HepG2 (cell line): Measurements from ENCODE around the gene ZNF282. TPM values are rescaled to one million over a fixed set of nuclear protein-coding genes. Genes with fewer than 3 reads are reported as not detected.

ENCODE experiments used
- DMTF1 ChIP-seq: sonication (generic); formaldehyde crosslinking; IDR thresholded peaks from 2 replicates; pipeline ENCODE4 v1.4.0; 2020; ENCODE audit warnings: mild to moderate bottlenecking, missing genetic modification reagents
- FOXA3 ChIP-seq: IDR thresholded peaks from 2 replicates; pipeline ENCODE4 v1.6.1; 2016; ENCODE audit warnings: missing genetic modification reagents, missing compliant biosample characterization
- GATAD2A ChIP-seq: IDR thresholded peaks from 2 replicates; pipeline ENCODE4 v1.6.1; 2016
- HHEX ChIP-seq: IDR thresholded peaks from 2 replicates; pipeline ENCODE4 v1.6.1; 2016; ENCODE audit warnings: control low read depth
- HOXD1 ChIP-seq: sonication (generic); formaldehyde crosslinking; IDR thresholded peaks from 2 replicates; pipeline ENCODE4 v1.5.0; 2020; ENCODE audit warnings: missing genetic modification reagents
- KAT2B ChIP-seq: fragments of 150-350 bp; IDR thresholded peaks from 2 replicates; pipeline ENCODE4 v1.6.1; 2014; ENCODE audit warnings: low read depth, low read length, borderline replicate concordance
- KAT7 ChIP-seq: IDR thresholded peaks from 2 replicates; pipeline ENCODE4 v1.6.1; 2018; ENCODE audit warnings: borderline replicate concordance, missing compliant biosample characterization
- KDM2A ChIP-seq: sonication (generic); formaldehyde crosslinking; IDR thresholded peaks from 2 replicates; pipeline ENCODE4 v1.4.0; 2020; ENCODE audit warnings: low read depth, missing genetic modification reagents, borderline replicate concordance
- KLF12 ChIP-seq: sonication (generic); formaldehyde crosslinking; IDR thresholded peaks from 2 replicates; pipeline ENCODE4 v1.4.0; 2020; ENCODE audit warnings: missing genetic modification reagents, borderline replicate concordance
- LCORL ChIP-seq, 2 experiments: fragments of 450-650 bp in 1 of 2; sonication (generic) in 1 of 2; formaldehyde crosslinking in 1 of 2; IDR thresholded peaks; 2 replicates each; pipeline versions ENCODE4 v1.5.0 to v1.6.1; 2017 to 2020; ENCODE audit warnings: antibody characterized with exemption in 1 of 2, missing genetic modification reagents in 1 of 2
- MAZ ChIP-seq, 2 experiments: sonication (generic) in 1 of 2; formaldehyde crosslinking in 1 of 2; IDR thresholded peaks; 2 replicates each; pipeline versions ENCODE4 v1.5.0 to v1.6.1; 2012 to 2020; ENCODE audit warnings: low read depth in 2 of 2, mild to moderate bottlenecking in 2 of 2, borderline replicate concordance in 1 of 2, improper control_type of control experiment in 1 of 2, low read length in 1 of 2, missing genetic modification reagents in 1 of 2, moderate library complexity in 1 of 2
- PLSCR1 ChIP-seq: sonication (generic); formaldehyde crosslinking; IDR thresholded peaks from 2 replicates; pipeline ENCODE4 v1.5.0; 2020; ENCODE audit warnings: missing genetic modification reagents, mild to moderate bottlenecking, borderline replicate concordance
- TEAD3 ChIP-seq: optimal IDR thresholded peaks from 2 replicates; pipeline ENCODE3; 2016; ENCODE audit warnings: borderline replicate concordance
- THAP11 ChIP-seq: IDR thresholded peaks from 2 replicates; pipeline ENCODE4 v1.6.1; 2016; ENCODE audit warnings: missing biosample characterization, missing genetic modification reagents
- THRA ChIP-seq: sonication (generic); formaldehyde crosslinking; IDR thresholded peaks from 2 replicates; pipeline ENCODE4 v1.4.0; 2020; ENCODE audit warnings: missing genetic modification reagents, borderline replicate concordance
- ZBTB20 ChIP-seq: sonication (generic); formaldehyde crosslinking; IDR thresholded peaks from 2 replicates; pipeline ENCODE4 v1.8.1; 2023; ENCODE audit warnings: missing genetic modification reagents, low read depth, mild to moderate bottlenecking, borderline replicate concordance
- ZBTB38 ChIP-seq: sonication (generic); formaldehyde crosslinking; IDR thresholded peaks from 2 replicates; pipeline ENCODE4 v1.5.1; 2020; ENCODE audit warnings: mild to moderate bottlenecking, missing genetic modification reagents
- ZBTB8A ChIP-seq: sonication (generic); formaldehyde crosslinking; IDR thresholded peaks from 2 replicates; pipeline ENCODE4 v1.4.0; 2020; ENCODE audit warnings: mild to moderate bottlenecking, low read depth, missing genetic modification reagents, borderline replicate concordance
- ZC3H4 ChIP-seq: sonication (generic); formaldehyde crosslinking; IDR thresholded peaks from 2 replicates; pipeline ENCODE4 v1.4.0; 2020; ENCODE audit warnings: missing genetic modification reagents, borderline replicate concordance
- ZNF570 ChIP-seq: sonication (generic); formaldehyde crosslinking; IDR thresholded peaks from 2 replicates; pipeline ENCODE4 v1.4.0; 2020; ENCODE audit warnings: mild to moderate bottlenecking, missing genetic modification reagents, borderline replicate concordance
- polyA plus RNA-seq, 8 experiments: library from polyadenylated mRNA; depleted of rRNA in 3 of 8; stranded (reverse) in 7 of 8; unstranded in 1 of 8; fragments of >200 nt; fragmentation: Illumina TruSeq in 4 of 8; extraction: Trizol in 4 of 8; gene quantifications; 2 replicates each; pipeline versions ENCODE4 v1.2.1 to v1.2.3, GENCODE V29; 2011 to 2016; ENCODE audit warnings: low read depth in 4 of 8, missing spikeins in 1 of 8, mixed read lengths in 1 of 8; ENCODE audit not compliant: insufficient read depth in 1 of 8
- total RNA-seq, 5 experiments: library from RNA; depleted of rRNA; stranded (reverse); fragments of >200 nt; fragmentation: Illumina TruSeq; extraction: Trizol; gene quantifications; 2 replicates each; pipeline ENCODE4 v1.2.3, GENCODE V29; 2016; ENCODE audit warnings: low read depth in 1 of 5
- TF ChIP-seq, protein P1 (sequence below): sonication (generic); formaldehyde crosslinking; IDR thresholded peaks from 2 replicates; pipeline ENCODE4 v1.9.0; 2021; ENCODE audit warnings: missing genetic modification reagents, borderline replicate concordance

ZNF282 gene
- total and polyA plus RNA-seq, 2 of the 13 experiments (the other 11 are each of a cell fraction or from before 2014, with no cell fraction given), result 9.1 to 20.9 TPM

DNA sequence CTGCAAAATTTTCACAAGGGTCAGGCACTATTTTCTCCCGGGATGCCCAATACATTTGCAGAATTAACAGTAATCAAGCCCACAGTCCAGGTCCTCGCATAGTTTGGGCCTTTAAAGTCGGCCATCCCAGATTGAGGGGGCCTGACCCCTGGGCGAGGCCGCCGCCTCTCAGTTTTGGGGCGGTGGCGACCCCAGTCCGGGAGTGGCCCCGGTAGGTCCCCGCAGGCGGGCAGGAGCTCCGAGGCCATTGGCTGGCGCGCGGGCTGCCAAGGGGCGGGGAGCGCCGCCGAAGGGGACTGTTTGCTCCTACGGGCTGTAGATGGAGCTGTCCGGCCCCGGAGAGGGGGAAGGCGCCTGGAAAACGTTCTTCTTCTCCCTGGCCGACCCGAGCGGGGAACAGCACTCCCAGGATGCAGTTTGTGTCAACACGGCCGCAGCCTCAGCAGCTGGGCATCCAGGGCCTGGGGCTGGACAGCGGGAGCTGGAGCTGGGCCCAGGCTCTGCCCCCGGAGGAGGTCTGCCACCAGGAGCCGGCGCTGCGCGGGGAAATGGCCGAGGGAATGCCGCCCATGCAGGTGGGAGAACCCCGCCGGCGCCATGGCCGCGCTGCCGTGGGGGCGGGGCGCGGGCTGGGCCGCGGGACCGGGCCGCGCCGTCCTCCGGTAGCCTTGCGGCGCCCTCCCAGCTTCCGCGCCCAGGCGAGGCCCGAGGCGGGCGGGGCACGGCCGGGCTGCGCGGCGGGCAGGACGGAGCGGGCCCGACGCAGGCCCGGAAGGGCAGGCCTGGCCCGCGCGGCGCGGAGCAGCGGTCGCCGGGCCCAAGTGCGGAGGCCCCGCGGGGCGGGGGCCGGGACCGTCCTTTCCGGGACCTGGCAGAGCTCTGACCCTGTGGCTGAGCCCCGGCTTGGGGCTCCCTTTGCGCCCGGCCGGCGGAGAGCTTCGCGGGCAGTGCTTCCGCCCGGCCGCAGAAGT lies at the start of gene ZNF282 (continued):
- TF ChIP-seq MAZ (IDR thresholded peaks at IDR 0.05; ENCODE audit: borderline replicate concordance, low read depth, low read length) (peak; percentile 46; the same call in 1 of the 2 replicates), MAZ (CRISPR knock-in tag; IDR thresholded peaks at IDR 0.05; ENCODE audit: low read depth) (peak; percentile 70; the same call in 1 of the 2 replicates), KAT7 (CRISPR knock-in tag) (no peak), TEAD3 (CRISPR knock-in tag) (peak; percentile 62), ZBTB38 (CRISPR knock-in tag) (peak; percentile 71), KLF12 (CRISPR knock-in tag) (peak; percentile 55), LCORL (IDR thresholded peaks at IDR 0.05) (no peak), LCORL (CRISPR knock-in tag; IDR thresholded peaks at IDR 0.05) (peak; percentile 87), DMTF1 (CRISPR knock-in tag) (no peak), FOXA3 (CRISPR knock-in tag) (peak; percentile 97), ZNF570 (no peak), ZBTB20 (CRISPR knock-in tag) (no peak), HOXD1 (CRISPR knock-in tag) (no peak; the same call in 1 of the 2 replicates), GATAD2A (CRISPR knock-in tag) (peak; percentile 59), ZC3H4 (CRISPR knock-in tag) (no peak), KAT2B (no peak), PLSCR1 (CRISPR knock-in tag) (no peak), ZBTB8A (CRISPR knock-in tag) (no peak), THAP11 (CRISPR knock-in tag) (peak; percentile 86), THRA (peak; percentile 76), HHEX (CRISPR knock-in tag) (no peak), KDM2A (CRISPR knock-in tag) (peak; percentile 94)
- TF ChIP-seq, protein P1, sequence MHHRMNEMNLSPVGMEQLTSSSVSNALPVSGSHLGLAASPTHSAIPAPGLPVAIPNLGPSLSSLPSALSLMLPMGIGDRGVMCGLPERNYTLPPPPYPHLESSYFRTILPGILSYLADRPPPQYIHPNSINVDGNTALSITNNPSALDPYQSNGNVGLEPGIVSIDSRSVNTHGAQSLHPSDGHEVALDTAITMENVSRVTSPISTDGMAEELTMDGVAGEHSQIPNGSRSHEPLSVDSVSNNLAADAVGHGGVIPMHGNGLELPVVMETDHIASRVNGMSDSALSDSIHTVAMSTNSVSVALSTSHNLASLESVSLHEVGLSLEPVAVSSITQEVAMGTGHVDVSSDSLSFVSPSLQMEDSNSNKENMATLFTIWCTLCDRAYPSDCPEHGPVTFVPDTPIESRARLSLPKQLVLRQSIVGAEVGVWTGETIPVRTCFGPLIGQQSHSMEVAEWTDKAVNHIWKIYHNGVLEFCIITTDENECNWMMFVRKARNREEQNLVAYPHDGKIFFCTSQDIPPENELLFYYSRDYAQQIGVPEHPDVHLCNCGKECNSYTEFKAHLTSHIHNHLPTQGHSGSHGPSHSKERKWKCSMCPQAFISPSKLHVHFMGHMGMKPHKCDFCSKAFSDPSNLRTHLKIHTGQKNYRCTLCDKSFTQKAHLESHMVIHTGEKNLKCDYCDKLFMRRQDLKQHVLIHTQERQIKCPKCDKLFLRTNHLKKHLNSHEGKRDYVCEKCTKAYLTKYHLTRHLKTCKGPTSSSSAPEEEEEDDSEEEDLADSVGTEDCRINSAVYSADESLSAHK (CRISPR knock-in tag), result no peak
